ENCODE measurements around the gene CAPN9.
"Not testable (repeated sequence)": the region's sequence is repeated elsewhere in the genome, so short reads cannot be mapped to it uniquely, and the experiment has no call there.

GRCh38 chr1:230716453-230716852 lies 30.7 kb upstream of the CAPN9 start:
- TF ChIP-seq POLR2A (IDR thresholded peaks at IDR 0.05; ENCODE audit: low read length); GATA1 (IDR thresholded peaks at IDR 0.05; ENCODE audit: low read depth, low read length): not testable (repeated sequence)
